Erythroblast (primary cell): ENCODE measurements around the gene LRIT3.
"Not testable (repeated sequence)": the region's sequence is repeated elsewhere in the genome, so short reads cannot be mapped to it uniquely, and the experiment has no call there.

ENCODE experiments used
- DNase-seq, 2 experiments: peaks; one replicate each; lab custom pipeline; 2025; lab: John Stamatoyannopoulos, UW
- GATA1 ChIP-seq: IDR thresholded peaks from 2 replicates; pipeline ENCODE4 v1.6.1; 2011; ENCODE audit warnings: low read depth, mild to moderate bottlenecking, control low read depth, low read length, moderate library complexity
- POLR2A ChIP-seq: IDR thresholded peaks from 2 replicates; pipeline ENCODE4 v1.6.1; 2011; ENCODE audit warnings: mild to moderate bottlenecking, low read length

The LRIT3 gene

GRCh38 chr4:109821185-109821584 is 26.7 kb upstream of the LRIT3 start:
- TF ChIP-seq GATA1 (no peak), POLR2A (no peak)
- no peak for DNase-seq

GRCh38 chr4:109826719-109827118 is 21.2 kb upstream of the LRIT3 start:
- DNase-seq = peak; percentile 26 to 43
- TF ChIP-seq GATA1 = no peak
- no peak for TF ChIP-seq POLR2A

- TF ChIP-seq POLR2A (no peak), GATA1 (no peak)
Observed at GRCh38 chr4:109827672-109828071, 20.2 kb upstream of the LRIT3 start, which contains the start of gene RRH. RRH (plus strand) TSS chr4:109827972; CDS start chr4:109828028, 56 bp downstream.

GRCh38 chr4:109833756-109834155 is 14.2 kb upstream of the LRIT3 start:
- DNase-seq = no peak
- TF ChIP-seq POLR2A (no peak), GATA1 (no peak)

More at GRCh38 chr4:109827672-109828071, 20.2 kb upstream of the LRIT3 start, which contains the start of gene RRH:
- DNase-seq = no peak

GRCh38 chr4:109836985-109837384 is 10.9 kb upstream of the LRIT3 start:
- TF ChIP-seq GATA1 (no peak), POLR2A (no peak)
- DNase-seq = no peak

GRCh38 chr4:109846395-109847098 is 1.4 kb upstream of the LRIT3 start:
- TF ChIP-seq GATA1 = no peak
- no peak for TF ChIP-seq POLR2A
- no peak for DNase-seq

GRCh38 chr4:109848501-109848900 is 594 bp downstream of the LRIT3 start:
- TF ChIP-seq GATA1 (no peak), POLR2A (no peak)
- DNase-seq = no peak

- no peak for DNase-seq
- TF ChIP-seq GATA1 = no peak
- no peak for TF ChIP-seq POLR2A
Observed at GRCh38 chr4:109850601-109851000, 2.7 kb downstream of the LRIT3 start.

GRCh38 chr4:109859426-109860300 is 11.8 kb downstream of the LRIT3 start:
- not testable (repeated sequence) for DNase-seq

GRCh38 chr4:109861271-109861670 is 13.4 kb downstream of the LRIT3 start:
- no peak for TF ChIP-seq GATA1
- no peak for TF ChIP-seq POLR2A
- no peak for DNase-seq

GRCh38 chr4:109861916-109862511 is 14.1 kb downstream of the LRIT3 start:
- no peak for TF ChIP-seq POLR2A
- no peak for TF ChIP-seq GATA1
- no peak for DNase-seq

- DNase-seq = no peak
- TF ChIP-seq GATA1 (no peak), POLR2A (no peak)
Observed at GRCh38 chr4:109864134-109864533, 16.2 kb downstream of the LRIT3 start.

GRCh38 chr4:109870061-109870460 is 22.2 kb downstream of the LRIT3 start:
- TF ChIP-seq GATA1 (no peak), POLR2A (no peak)
- DNase-seq = no peak

GRCh38 chr4:109872065-109872464 is 24.2 kb downstream of the LRIT3 start:
- TF ChIP-seq POLR2A (no peak), GATA1 (no peak)
- no peak for DNase-seq
